Stimulated activated CD8-positive, alpha-beta memory T cell treated with anti-CD3 and anti-CD28 coated beads, Interleukin-4, amount 100 ng/mL, for 24 hours (primary cell): Measurements from ENCODE around the gene SLC7A10.
"Not testable (repeated sequence)": the region's sequence is repeated elsewhere in the genome, so short reads cannot be mapped to it uniquely, and the experiment has no call there.

Experiments
- DNase-seq: peaks from one replicate; pipeline ENCODE4 v3.0.0-alpha.2; 2020; ENCODE audit warnings: low read depth

The SLC7A10 gene

DNA sequence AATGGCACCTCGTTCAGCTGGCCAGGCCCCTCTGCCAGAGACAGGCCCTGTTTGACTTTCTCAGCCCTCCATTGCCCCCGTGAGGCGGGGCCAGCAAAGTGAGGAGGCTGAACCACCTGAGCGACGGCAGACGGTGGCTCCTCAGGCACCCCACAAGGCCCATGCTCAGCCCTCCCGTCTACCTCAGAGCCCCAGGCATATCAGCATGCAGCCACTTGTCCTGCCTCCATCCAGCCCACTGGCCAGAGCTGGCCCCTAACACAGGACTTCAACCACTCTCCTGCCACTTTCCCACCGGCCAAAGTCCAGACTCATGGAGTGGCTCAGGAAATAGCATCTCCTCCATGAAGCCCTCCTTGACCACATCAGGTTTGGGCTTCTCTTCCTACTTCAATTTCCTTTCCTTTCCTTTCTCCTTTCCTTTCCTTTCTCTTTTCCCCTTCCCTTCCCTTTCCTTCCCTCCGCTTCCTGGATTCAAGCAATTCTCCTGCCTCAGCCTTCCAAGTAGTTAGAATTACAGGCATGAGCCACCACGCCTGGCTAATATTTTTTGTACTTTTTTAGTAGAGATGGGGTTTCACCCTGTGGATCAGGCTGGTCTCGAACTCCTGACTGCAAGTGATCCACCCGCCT is 9.3 kb downstream of the SLC7A10 start:
- DNase-seq: no peak

DNA sequence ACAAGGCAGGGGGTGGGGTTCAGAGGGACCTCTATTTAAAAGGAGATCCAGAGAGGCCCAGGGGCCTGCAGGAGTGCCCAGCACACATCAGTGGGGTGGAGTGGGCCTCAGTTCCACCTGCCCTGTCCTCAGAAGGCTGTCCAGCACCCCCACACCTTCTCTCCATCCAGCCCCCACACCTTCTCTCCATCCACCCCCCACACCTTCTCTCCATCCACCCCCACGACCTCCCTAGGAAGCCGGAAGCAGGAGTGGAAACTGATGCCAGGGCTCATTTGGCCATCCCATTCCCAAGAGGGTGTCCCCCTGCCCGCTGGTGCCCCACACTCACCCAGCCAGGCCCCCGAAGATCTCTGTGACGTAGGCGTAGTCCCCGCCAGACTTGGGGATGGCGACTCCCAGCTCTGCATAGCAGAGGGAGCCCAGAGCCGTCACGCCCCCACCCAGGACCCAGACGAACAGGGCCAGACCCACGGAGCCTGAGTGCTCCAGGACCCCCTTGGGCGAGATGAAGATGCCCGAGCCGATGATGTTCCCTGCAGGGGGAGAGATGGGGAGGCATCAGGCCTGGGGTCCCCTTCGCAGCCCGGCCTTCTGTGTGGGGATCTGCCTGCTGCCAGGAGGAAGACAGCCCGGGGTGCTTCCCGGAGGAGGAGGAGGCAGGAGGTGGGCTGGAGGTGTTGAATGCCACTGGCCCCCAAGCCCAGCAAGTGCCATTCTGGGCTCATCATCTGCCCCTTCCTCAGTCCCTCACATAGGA is 10.0 kb downstream of the SLC7A10 start:
- DNase-seq: no peak

DNA sequence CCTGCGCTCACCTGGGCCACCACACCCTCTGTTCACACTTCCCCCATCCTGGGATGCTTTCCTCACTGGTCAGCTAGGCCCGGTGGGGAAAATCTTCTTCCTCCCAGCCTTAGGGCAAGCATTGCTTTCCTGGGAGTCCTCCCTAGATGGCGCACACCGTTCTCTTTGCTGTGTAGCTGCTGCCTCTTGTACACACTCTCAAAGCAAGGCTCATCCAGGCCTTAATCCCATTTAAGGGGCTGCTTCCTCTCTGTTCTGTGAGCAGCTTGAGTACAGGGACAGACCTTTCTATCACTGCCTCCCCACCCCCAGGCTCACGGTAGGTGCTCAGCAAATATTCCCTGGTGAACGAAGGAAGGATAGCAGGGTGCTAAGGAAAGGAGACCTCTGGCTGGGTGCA is 11.1 kb downstream of the SLC7A10 start:
- no peak for DNase-seq

DNA sequence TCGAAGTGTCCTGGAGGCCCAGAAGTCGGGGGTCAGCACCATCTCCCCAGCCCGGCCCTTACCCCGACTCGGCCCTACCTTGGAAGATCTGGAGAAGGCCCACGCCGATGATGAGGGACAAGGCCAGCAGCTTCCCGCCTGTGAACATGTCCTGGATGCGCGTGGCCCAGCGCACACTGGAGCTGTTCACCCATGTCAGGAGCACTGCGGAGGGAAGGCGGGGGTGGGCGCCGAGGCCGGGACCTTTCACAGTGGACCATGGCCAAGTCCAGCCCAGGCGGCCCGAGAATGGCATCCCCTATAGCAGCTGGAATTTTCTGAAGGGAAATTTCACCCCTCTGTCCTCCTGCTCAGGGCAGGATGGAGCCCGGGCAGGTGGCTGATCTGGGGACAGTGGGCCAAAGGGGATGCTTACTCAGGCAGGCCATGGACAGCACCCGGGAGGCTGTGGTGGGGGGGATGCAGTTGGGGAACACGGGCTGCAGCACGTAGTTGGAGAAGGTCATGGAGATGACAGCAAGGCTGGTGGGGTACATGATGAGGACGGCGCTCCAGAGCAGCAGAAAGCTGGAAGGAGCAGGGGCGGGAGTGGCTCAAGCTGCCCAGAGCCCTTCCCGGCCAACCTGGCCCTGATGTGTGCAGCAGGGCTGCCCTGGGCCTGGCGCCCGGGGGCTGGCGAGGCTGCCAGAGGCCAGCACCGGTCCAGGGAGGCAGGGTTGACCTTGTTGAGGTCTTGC is 13.0 kb downstream of the SLC7A10 start:
- no peak for DNase-seq

DNA sequence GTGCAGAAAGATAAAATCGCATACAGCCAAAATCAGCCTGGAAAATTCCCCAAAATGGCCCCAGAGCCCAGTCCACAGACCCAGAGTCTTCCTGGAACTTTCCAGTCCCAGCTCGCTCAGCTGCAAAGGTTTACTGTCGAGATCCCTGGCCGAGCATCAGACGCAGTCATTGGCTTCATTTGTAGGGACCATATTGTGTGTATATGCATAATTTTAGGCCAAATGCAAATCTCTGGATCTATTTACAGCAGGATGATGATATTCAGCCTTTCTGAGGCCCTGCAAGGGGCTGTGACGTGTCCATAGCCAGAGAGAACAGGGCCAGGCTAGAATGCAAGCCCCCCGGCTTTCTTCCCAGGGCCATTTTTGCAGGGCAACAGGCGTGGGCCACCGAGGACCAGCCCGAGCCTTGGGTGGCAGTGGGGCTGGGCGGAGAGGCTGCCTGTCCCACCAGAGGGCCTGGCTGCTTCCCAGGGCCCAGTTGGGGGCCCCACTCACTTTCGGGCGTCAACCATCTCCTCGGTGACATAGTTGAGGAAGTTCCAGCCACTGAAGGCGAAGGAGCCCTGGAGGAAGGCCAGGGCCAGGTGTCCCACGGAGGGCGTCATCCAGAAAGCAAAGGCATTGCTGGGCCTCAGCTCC is 13.7 kb downstream of the SLC7A10 start:
- DNase-seq: no peak

DNA sequence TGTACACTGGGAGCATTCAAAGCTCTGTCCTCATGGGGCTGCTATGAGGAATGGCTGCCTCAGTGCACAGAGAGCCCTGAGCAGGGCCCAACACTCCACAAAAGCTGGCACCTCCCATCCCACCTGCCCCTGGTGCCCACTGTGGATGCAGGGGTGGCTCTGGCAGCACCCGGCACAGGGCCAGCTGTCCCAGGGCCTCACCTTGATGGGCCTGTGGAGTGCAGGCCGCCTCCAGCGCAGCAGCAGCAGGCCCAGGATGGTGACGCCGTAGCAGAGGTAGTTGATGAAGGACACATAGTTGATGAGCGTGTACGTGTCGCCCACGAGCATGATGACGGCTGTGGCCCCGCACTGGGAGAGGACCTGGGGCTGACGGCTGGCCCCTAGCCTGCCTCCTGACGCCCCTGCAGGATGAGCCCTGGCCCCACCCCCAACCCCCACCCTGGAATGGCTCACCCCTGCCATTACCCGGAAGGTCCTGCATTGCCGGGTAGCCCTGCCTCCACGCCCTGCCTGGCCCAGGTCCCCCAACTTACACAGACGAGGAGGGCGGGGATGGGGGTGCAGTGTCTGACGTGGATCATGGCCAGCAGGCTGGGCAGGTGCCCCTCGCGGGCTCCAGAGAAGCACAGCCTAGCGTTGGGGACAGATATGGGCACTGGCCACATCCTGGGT is 15.2 kb downstream of the SLC7A10 start:
- no peak for DNase-seq

DNA sequence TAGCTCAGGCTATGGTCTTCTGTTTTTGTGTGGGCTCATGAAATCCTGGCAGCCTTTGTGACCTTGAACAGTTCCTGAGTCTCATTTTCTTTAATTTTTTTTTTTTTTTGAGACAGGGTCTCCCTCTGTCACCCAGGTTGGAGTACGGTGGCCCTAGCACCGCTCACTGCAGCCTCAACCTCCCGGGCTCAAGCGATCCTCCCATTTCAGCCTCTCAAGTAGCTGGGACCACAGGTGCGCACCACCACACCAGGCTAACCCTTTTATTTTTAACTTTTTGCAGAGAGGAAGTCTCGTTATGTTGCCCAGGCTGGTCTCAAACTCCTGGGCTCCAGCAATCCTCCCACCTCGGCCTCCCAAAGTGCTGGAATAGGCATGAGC is 15.8 kb downstream of the SLC7A10 start:
- not testable (repeated sequence) for DNase-seq

DNA sequence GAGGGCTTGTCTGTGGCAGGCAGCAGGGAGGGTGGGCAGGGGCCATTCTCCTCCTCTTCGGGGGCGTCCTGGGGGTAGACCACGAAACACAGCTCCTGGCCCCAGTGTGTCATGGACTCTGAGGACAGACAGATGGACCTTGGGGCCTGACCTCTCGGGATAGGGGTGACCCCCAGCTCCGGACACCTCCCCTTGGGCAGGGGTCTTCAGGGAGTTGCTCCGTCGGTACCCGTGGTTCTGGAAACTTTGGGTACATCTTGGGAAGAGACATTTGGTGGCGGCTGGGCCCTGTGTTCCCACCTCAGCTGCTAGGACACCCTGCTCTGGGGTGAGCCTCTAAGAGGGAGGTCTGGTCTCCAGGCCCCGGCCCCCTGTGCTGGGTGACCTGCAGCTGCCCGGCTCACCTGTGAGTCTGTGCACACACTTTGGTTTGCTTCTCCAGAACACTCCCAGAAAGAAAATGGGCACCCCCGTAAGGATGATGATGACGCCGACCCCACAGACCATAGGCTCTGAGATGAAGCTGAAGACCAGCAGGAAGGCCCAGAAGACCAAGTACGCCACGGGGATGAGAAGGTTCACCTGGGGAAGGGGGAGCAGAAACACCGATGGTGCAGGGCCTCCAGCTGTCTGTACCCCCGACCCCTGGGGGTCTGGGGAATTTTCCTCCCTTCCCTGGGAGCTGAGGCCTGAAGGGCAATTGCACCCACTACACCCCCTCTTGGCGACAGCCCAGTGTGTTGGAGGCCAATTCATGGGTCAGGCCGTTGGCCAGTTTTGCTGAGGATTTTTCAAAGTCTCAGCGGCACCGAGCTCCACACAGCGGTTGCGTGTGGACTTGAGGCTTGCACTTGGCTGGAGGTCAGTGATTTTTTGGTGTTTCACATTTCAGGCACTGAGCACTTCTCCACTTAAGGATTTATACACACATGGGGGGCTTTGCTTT is 16.5 kb downstream of the SLC7A10 start:
- DNase-seq: no peak

DNA sequence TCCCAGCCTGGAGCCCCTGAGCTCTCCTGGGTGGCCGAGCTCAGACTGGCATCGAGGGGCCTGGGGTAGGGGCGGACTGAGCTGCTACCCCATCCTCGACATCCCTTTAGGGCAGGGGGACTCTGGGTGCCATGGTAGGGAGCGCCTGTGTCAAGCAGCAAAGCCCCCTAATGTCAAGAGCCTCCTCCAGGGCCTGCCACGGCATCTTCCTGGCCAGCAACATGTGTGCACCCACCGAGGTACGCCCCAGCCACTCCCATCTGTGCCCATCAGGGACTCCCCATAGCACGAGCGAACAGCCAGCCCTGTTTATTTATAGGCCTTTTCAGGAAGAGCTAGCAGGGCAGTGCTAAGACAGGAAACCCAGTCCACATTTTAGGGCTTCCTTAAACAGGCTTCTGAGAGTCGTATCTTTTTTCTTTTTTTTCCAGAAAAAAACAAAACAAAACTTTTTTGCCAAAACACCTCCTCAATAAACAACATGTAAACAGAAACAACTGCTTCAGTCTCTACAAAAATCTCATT is 17.2 kb downstream of the SLC7A10 start:
- DNase-seq: no peak

DNA sequence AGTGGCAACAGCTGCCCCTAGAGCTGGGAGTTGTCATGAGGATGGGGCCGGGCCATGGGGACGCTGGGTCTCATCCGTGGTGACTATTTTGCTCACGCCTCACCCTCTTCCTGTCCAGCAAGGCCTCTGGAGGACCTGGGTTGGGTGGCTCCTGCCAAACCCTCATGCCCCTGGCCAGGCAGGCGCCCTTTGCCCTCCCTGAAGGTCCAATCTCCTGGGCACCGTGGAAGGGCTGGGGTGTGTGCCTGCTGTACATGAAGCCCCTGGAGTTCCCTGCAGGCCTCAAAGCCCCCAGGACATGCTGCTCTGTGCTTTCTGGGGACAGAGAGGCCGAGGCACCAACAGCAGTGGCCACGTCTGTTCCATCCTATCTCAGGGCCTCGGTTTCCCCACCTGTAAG is 17.7 kb downstream of the SLC7A10 start:
- no peak for DNase-seq

DNA sequence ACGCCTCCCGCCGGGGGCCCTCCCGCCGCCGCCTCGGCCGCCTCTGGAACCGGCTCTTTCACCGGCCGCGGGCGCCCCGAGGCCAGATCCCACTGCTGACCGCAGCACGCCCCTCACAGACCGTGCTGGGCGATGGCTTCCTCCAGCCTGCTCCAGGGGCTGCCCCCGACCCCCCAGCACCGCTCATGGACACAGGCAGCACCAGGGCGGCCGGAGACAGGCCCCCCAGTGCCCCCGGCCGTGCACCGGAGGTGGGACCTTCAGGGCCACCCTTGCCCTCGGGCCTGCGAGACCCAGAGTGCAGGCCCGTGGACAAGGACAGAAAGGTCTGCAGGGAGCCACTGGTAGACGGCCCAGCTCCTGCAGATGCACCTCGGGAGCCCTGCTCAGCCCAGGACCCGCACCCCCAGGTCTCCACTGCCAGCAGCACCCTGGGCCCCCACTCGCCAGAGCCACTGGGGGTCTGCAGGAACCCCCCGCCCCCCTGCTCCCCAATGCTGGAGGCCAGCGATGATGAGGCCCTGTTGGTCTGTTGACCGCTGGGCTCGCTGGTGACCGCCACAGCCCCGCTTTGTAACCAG is 18.5 kb downstream of the SLC7A10 start:
- no peak for DNase-seq

DNA sequence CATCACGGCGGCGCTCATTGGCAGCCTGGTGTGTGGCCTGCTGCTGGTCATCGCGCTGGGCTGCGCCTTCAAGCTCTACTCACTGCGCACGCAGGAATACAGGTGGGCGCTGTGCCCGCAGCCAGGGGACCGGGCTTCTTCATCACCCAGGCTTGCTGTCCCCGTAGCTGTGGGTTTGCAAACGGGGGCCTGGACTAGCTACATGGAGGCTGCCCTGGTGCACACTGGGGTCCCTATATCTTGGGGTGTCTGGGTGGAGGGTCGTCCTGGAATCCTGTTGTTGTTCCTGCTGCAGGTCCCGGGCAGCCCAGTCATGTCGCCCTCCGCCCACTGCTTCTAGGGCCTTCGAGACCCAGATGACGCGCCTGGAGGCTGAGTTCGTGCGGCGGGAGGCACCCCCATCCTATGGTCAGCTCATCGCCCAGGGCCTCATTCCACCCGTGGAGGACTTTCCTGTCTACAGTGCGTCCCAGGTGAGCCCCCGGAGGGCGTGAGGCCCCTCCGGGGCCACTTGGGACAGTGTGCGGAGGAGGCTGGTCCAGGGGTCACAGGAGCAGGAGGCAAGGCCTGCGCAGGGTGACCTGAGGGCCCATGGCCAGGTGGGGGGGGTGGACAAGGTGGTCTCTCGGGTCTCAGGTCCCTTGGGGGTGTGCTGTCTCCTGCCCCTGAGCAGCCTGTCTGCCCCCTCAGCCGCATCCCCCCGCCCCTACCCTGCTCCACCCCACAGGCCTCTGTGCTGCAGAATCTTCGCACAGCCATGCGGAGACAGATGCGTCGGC is 19.2 kb downstream of the SLC7A10 start:
- no peak for DNase-seq

DNA sequence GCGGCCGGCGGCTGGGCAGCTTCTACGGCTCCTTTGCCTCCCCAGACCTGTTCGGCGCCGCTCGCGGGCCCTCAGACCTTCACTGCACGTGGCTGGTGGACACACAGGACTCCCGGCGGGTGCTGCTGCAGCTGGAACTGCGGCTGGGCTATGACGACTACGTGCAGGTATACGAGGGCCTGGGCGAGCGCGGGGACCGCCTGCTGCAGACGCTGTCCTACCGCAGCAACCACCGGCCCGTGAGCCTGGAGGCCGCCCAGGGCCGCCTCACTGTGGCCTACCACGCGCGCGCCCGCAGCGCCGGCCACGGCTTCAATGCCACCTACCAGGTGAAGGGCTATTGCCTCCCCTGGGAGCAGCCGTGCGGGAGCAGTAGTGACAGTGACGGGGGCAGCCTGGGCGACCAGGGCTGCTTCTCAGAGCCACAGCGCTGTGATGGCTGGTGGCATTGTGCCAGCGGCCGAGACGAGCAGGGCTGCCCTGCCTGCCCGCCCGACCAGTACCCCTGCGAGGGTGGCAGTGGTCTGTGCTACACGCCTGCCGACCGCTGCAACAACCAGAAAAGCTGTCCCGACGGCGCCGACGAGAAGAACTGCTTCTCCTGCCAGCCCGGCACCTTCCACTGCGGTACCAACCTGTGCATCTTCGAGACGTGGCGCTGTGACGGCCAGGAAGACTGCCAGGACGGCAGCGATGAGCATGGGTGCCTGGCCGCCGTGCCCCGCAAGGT is 20.0 kb downstream of the SLC7A10 start:
- no peak for DNase-seq

DNA sequence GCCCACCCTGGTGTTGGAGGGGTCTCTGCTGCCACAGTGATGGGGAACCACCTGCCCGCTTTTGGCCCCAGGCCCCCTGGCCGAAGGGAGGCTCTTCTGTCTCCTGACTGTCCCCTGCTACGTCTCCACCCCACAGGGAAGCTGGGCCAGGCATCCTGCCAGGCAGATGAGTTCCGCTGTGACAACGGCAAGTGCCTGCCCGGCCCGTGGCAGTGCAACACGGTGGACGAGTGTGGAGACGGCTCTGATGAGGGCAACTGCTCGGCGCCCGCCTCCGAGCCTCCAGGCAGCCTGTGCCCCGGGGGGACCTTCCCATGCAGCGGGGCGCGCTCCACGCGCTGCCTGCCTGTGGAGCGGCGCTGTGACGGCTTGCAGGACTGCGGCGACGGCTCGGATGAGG is 20.5 kb downstream of the SLC7A10 start:
- DNase-seq: no peak

DNA sequence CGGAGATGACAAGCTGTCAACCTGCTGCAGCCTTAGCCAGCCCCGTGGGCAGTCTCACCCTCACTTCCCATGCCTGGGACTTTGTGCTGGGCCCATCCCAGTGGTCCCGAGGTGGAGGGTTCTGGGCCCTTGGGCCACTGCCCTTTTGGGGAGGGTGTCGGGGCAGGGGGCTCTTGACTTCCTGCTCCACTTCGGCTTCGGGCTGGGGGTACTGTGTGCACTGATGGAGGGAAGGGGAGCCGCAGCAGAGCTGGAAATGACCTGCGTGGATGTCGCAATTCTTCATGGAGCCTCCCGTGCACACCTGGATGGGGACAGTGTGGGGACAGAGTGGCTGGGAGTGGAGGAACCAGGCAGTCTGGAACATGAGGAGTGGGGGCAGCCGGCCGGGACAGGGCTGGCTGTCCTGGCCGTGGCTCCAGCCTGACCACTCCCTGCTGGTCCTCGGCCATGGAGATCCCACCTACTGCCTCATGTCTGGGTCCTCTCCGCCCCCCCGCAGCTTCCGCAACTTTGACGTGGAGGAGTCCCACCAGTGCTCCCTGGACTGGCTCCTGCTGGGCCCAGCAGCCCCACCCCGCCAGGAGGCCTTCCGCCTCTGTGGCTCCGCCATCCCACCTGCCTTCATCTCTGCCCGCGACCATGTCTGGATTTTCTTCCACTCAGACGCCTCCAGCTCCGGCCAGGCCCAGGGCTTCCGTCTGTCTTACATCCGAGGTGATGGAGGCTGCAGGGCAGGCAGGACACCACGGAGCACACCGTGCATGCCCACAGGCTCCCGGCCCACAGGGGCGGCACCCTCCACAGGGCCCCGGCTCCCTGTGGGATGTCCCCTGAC is 21.3 kb downstream of the SLC7A10 start:
- no peak for DNase-seq

DNA sequence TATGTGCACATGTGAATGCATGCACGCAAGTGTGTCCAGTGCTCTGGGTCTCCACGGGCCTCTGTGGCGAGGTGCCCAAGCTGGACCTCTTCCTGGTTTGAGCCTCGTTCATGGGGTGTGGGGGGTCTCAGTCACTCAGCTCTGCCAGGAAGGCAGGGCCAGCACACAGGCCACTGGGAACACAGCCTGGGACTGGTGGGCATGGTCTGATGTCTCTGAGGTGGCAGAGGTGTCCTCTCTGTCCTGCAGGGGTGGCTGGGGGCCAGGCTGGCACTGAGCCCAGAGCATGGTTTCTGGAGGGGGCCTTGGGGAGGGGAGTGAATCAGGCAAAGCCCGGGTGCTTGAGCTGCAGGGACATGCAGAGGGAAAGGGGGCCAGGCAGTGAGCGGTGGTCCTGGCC is 22.1 kb downstream of the SLC7A10 start:
- no peak for DNase-seq

DNA sequence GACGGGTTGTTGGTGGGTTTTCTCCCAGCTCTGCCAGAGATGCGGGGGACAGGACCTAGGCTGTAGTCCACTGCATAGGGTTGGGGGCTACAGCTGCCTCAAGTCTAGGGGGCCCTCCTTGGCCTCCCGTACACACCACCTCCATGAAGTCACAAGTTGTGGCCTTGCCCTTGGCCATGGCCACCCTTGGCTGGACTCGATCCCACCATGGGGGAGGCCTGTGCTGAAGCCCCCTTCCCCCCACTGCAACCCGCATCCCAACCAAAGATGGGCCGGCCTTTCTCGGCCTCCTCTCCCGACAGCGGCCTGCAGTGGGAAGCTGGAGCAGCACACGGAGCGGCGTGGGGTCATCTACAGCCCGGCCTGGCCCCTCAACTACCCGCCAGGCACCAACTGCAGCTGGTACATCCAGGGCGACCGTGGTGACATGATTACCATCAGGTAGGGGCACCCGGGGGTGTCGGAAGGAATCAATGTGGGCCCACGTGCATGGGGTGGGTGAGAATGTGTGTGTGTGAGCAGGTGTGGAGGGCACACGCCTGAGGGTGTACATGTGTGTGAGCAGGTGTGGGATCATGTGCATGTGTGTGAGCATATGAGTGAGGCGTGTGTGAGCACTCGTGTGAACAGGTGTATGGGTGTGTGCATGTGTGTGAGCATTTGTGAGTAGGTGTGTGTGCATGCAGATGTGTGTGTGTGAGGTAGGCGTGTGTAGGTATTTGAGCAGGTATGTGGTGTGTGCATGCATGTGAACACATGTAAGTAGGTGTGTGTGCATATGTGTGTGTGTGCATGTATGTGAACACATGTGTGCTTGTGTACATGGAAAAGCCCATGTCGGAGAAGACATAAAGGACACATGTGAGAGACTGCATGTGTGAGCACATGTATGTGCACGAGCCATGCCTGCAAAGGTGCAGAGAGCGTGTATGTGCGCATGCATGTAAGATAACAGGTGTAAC is 22.8 kb downstream of the SLC7A10 start:
- DNase-seq: no peak
